ENCODE measurements around the gene ZNF688. TPM values are rescaled to one million over a fixed set of nuclear protein-coding genes. Genes with fewer than 3 reads are reported as not detected.
A peak's percentile ranks its signal among the peaks of the same experiment; 100 is the strongest.

ZNF688 gene
- total and polyA plus RNA-seq, 2 of the 13 experiments (the other 11 are each of a cell fraction or from before 2014, with no cell fraction given) = 2.4 to 5.4 TPM

- TF ChIP-seq, protein P1, sequence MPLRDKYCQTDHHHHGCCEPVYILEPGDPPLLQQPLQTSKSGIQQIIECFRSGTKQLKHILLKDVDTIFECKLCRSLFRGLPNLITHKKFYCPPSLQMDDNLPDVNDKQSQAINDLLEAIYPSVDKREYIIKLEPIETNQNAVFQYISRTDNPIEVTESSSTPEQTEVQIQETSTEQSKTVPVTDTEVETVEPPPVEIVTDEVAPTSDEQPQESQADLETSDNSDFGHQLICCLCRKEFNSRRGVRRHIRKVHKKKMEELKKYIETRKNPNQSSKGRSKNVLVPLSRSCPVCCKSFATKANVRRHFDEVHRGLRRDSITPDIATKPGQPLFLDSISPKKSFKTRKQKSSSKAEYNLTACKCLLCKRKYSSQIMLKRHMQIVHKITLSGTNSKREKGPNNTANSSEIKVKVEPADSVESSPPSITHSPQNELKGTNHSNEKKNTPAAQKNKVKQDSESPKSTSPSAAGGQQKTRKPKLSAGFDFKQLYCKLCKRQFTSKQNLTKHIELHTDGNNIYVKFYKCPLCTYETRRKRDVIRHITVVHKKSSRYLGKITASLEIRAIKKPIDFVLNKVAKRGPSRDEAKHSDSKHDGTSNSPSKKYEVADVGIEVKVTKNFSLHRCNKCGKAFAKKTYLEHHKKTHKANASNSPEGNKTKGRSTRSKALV (CRISPR knock-in tag; IDR thresholded peaks at IDR 0.05) = no peak
- TF ChIP-seq ZFP90 (CRISPR knock-in tag; IDR thresholded peaks at IDR 0.05; ENCODE audit: borderline replicate concordance) = no peak
- TF ChIP-seq MYC (CRISPR knock-in tag; IDR thresholded peaks at IDR 0.05; ENCODE audit: borderline replicate concordance) = peak; percentile 94
- no peak for TF ChIP-seq ZNF597 (CRISPR knock-in tag; IDR thresholded peaks at IDR 0.05)
- peak; percentile 40; the same call in 1 of the 2 replicates for TF ChIP-seq PRDM10 (CRISPR knock-in tag; IDR thresholded peaks at IDR 0.05; ENCODE audit: low read depth)
- TF ChIP-seq NONO (IDR thresholded peaks at IDR 0.05) = no peak
- no peak for TF ChIP-seq NONO (CRISPR knock-in tag; conservative IDR thresholded peaks at IDR 0.05)
- peak; percentile 76; the same call in 1 of the 2 replicates for TF ChIP-seq DNMT1 (CRISPR knock-in tag; IDR thresholded peaks at IDR 0.05)
- no peak for TF ChIP-seq HDAC1 (CRISPR knock-in tag; IDR thresholded peaks at IDR 0.05)
- TF ChIP-seq ZNF512 (CRISPR knock-in tag; IDR thresholded peaks at IDR 0.05) = no peak
Observed at GRCh38 chr16:30535777-30536190, 35.7 kb downstream of the ZNF688 start (continued).

Data from HepG2 (cell line).